HepG2 (cell line): Measurements from ENCODE around the gene TRMT112. TPM values are rescaled to one million over a fixed set of nuclear protein-coding genes. Genes with fewer than 3 reads are reported as not detected.

Experiments
- DNMT3B ChIP-seq: conservative IDR thresholded peaks from 2 replicates; pipeline ENCODE4 v1.6.1; 2016; ENCODE audit warnings: missing biosample characterization, control low read depth
- FOXK2 ChIP-seq: fragments of 450-650 bp; IDR thresholded peaks from 2 replicates; pipeline ENCODE4 v1.6.1; 2016
- GZF1 ChIP-seq: sonication (generic); formaldehyde crosslinking; IDR thresholded peaks from 2 replicates; pipeline ENCODE4 v1.5.1; 2020; ENCODE audit warnings: mild to moderate bottlenecking, missing genetic modification reagents
- IRF2 ChIP-seq: IDR thresholded peaks from 2 replicates; pipeline ENCODE4 v1.6.1; 2018; ENCODE audit warnings: missing genetic modification reagents, missing compliant biosample characterization
- RARG ChIP-seq: sonication (generic); formaldehyde crosslinking; IDR thresholded peaks from 2 replicates; pipeline ENCODE4 v1.4.0; 2020; ENCODE audit warnings: low read depth, mild to moderate bottlenecking, missing genetic modification reagents
- RXRA ChIP-seq: sonication (generic); formaldehyde crosslinking; IDR thresholded peaks from 2 replicates; pipeline ENCODE4 v1.5.1; 2020; ENCODE audit warnings: missing genetic modification reagents
- SPEN ChIP-seq: sonication (generic); formaldehyde crosslinking; IDR thresholded peaks from 2 replicates; pipeline ENCODE4 v1.5.1; 2020; ENCODE audit warnings: low read depth, mild to moderate bottlenecking, missing genetic modification reagents
- WIZ ChIP-seq: sonication (generic); formaldehyde crosslinking; IDR thresholded peaks from 2 replicates; pipeline ENCODE4 v1.5.1; 2020; ENCODE audit warnings: mild to moderate bottlenecking, missing genetic modification reagents
- ZFAT ChIP-seq: sonication (generic); formaldehyde crosslinking; conservative IDR thresholded peaks from 2 replicates; pipeline ENCODE4 v1.8.1; 2023; ENCODE audit warnings: missing genetic modification reagents, inconsistent platforms
- ZNF205 ChIP-seq: IDR thresholded peaks from 2 replicates; pipeline ENCODE4 v1.6.1; 2018; ENCODE audit warnings: missing biosample characterization, missing genetic modification reagents
- ZNF264 ChIP-seq: sonication (generic); formaldehyde crosslinking; IDR thresholded peaks from 2 replicates; pipeline ENCODE4 v1.4.0; 2020; ENCODE audit warnings: missing genetic modification reagents
- ZNF30 ChIP-seq: sonication (generic); formaldehyde crosslinking; IDR thresholded peaks from 2 replicates; pipeline ENCODE4 v1.5.0; 2020; ENCODE audit warnings: mild to moderate bottlenecking, missing genetic modification reagents
- ZNF329 ChIP-seq: sonication (generic); formaldehyde crosslinking; IDR thresholded peaks from 2 replicates; pipeline ENCODE4 v1.9.0; 2021; ENCODE audit warnings: low read depth, mild to moderate bottlenecking, missing genetic modification reagents
- ZNF451 ChIP-seq: sonication (generic); formaldehyde crosslinking; IDR thresholded peaks from 2 replicates; pipeline ENCODE4 v1.5.0; 2020; ENCODE audit warnings: mild to moderate bottlenecking, missing genetic modification reagents
- ZNF510 ChIP-seq: sonication (generic); formaldehyde crosslinking; IDR thresholded peaks from 2 replicates; pipeline ENCODE4 v1.4.0; 2020; ENCODE audit warnings: low read depth, mild to moderate bottlenecking, missing genetic modification reagents
- ZNF546 ChIP-seq: sonication (generic); formaldehyde crosslinking; conservative IDR thresholded peaks from 2 replicates; pipeline ENCODE4 v1.8.1; 2023; ENCODE audit warnings: mild to moderate bottlenecking, missing genetic modification reagents
- ZNF598 ChIP-seq: sonication (generic); formaldehyde crosslinking; IDR thresholded peaks from 2 replicates; pipeline ENCODE4 v1.5.1; 2020; ENCODE audit warnings: mild to moderate bottlenecking, missing genetic modification reagents, borderline replicate concordance
- ZNF619 ChIP-seq: sonication (generic); formaldehyde crosslinking; IDR thresholded peaks from 2 replicates; pipeline ENCODE4 v1.4.0; 2020; ENCODE audit warnings: mild to moderate bottlenecking, missing genetic modification reagents
- ZNF724P ChIP-seq: sonication (generic); formaldehyde crosslinking; IDR thresholded peaks from 2 replicates; pipeline ENCODE4 v1.8.0; 2022; ENCODE audit warnings: missing genetic modification reagents, borderline replicate concordance
- ZNF816 ChIP-seq: sonication (generic); formaldehyde crosslinking; IDR thresholded peaks from 2 replicates; pipeline ENCODE4 v1.8.0; 2022; ENCODE audit warnings: missing genetic modification reagents, mild to moderate bottlenecking, borderline replicate concordance
- polyA plus RNA-seq, 8 experiments: library from polyadenylated mRNA; depleted of rRNA in 3 of 8; stranded (reverse) in 7 of 8; unstranded in 1 of 8; fragments of >200 nt; fragmentation: Illumina TruSeq in 4 of 8; extraction: Trizol in 4 of 8; gene quantifications; 2 replicates each; pipeline versions ENCODE4 v1.2.1 to v1.2.3, GENCODE V29; 2011 to 2016; ENCODE audit warnings: low read depth in 4 of 8, missing spikeins in 1 of 8, mixed read lengths in 1 of 8; ENCODE audit not compliant: insufficient read depth in 1 of 8
- total RNA-seq, 5 experiments: library from RNA; depleted of rRNA; stranded (reverse); fragments of >200 nt; fragmentation: Illumina TruSeq; extraction: Trizol; gene quantifications; 2 replicates each; pipeline ENCODE4 v1.2.3, GENCODE V29; 2016; ENCODE audit warnings: low read depth in 1 of 5
- TF ChIP-seq, protein P1 (sequence below): sonication (generic); formaldehyde crosslinking; IDR thresholded peaks from 2 replicates; pipeline ENCODE4 v1.9.0; 2021; ENCODE audit warnings: missing genetic modification reagents, borderline replicate concordance
- TF ChIP-seq, protein P2 (sequence below): sonication (generic); formaldehyde crosslinking; IDR thresholded peaks from 2 replicates; pipeline ENCODE4 v1.5.1; 2020; ENCODE audit warnings: mild to moderate bottlenecking, missing genetic modification reagents, borderline replicate concordance
- TF ChIP-seq, protein P3 (sequence below): sonication (generic); formaldehyde crosslinking; IDR thresholded peaks from 2 replicates; pipeline ENCODE4 v1.4.0; 2020; ENCODE audit warnings: missing genetic modification reagents
- TF ChIP-seq, protein P4 (sequence below): sonication (generic); formaldehyde crosslinking; IDR thresholded peaks from 2 replicates; pipeline ENCODE4 v1.4.0; 2020; ENCODE audit warnings: missing genetic modification reagents, mild to moderate bottlenecking, borderline replicate concordance

The TRMT112 gene
- total and polyA plus RNA-seq, 2 of the 13 experiments (the other 11 are each of a cell fraction or from before 2014, with no cell fraction given) = 186 to 409 TPM

DNA sequence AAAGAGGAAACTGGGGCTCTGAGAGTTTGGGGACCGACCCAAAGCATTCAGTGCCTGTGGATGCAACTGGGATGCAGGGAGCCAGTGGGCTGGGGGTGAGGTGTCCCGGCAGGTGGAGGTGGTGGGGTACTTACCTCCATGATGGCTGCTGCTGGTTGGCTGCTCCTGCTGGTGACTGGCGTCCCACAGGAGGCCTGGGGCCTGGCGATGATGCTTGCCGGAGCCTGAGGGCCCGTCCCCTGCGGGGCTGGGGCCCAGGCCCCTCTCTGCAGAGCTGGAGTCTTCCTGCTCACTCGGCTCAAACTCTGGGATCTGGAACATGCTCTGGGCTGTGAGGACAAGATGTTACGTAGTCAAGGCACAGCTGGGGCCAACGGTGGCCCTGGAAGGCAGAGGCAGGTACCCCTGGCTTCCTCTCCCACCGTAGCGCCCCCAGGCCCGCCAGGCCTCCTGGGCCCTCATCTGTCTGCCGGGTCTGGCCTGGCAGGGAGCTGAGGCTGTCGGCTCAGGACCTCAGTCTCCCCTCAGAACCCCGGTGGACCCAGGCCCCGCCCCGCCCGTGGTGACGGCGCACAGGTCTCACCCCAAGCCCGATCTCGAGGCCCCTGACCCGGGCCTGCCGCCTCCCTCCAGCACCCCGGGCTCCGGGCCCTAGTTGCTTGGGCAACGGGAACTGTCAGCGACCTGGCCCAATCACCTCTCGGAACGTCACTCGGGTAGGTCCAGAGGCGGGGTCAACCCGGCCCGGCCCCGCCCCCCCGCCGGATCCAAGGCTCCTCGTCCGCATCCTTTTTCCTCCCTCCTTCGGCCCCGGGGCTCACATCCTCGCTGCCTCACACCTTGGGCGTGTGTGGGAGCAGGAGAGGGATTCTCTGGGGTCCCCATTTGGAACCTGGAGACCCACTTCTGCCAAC lies 33.1 kb downstream of the TRMT112 start, which contains the start of gene BAD (continued):
- TF ChIP-seq, protein P1, sequence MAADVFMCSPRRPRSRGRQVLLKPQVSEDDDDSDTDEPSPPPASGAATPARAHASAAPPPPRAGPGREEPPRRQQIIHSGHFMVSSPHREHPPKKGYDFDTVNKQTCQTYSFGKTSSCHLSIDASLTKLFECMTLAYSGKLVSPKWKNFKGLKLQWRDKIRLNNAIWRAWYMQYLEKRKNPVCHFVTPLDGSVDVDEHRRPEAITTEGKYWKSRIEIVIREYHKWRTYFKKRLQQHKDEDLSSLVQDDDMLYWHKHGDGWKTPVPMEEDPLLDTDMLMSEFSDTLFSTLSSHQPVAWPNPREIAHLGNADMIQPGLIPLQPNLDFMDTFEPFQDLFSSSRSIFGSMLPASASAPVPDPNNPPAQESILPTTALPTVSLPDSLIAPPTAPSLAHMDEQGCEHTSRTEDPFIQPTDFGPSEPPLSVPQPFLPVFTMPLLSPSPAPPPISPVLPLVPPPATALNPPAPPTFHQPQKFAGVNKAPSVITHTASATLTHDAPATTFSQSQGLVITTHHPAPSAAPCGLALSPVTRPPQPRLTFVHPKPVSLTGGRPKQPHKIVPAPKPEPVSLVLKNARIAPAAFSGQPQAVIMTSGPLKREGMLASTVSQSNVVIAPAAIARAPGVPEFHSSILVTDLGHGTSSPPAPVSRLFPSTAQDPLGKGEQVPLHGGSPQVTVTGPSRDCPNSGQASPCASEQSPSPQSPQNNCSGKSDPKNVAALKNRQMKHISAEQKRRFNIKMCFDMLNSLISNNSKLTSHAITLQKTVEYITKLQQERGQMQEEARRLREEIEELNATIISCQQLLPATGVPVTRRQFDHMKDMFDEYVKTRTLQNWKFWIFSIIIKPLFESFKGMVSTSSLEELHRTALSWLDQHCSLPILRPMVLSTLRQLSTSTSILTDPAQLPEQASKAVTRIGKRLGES = no peak
- TF ChIP-seq ZNF329 (CRISPR knock-in tag) = no peak
- no peak for TF ChIP-seq ZNF205
- TF ChIP-seq IRF2 (CRISPR knock-in tag) = no peak
- no peak for TF ChIP-seq ZNF264 (CRISPR knock-in tag)
- no peak for TF ChIP-seq ZNF598 (CRISPR knock-in tag)
- TF ChIP-seq RARG (CRISPR knock-in tag) = no peak
- TF ChIP-seq DNMT3B (CRISPR knock-in tag) = no peak
- TF ChIP-seq ZNF510 (CRISPR knock-in tag) = no peak
- TF ChIP-seq ZNF816 (CRISPR knock-in tag) = no peak
- TF ChIP-seq, protein P2, sequence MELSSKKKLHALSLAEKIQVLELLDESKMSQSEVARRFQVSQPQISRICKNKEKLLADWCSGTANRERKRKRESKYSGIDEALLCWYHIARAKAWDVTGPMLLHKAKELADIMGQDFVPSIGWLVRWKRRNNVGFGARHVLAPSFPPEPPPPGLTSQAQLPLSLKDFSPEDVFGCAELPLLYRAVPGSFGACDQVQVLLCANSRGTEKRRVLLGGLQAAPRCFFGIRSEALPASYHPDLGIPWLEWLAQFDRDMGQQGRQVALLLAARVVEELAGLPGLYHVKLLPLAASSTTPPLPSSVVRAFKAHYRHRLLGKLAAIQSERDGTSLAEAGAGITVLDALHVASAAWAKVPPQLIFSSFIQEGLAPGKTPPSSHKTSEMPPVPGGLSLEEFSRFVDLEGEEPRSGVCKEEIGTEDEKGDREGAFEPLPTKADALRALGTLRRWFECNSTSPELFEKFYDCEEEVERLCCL (CRISPR knock-in tag) = no peak
- TF ChIP-seq, protein P3, sequence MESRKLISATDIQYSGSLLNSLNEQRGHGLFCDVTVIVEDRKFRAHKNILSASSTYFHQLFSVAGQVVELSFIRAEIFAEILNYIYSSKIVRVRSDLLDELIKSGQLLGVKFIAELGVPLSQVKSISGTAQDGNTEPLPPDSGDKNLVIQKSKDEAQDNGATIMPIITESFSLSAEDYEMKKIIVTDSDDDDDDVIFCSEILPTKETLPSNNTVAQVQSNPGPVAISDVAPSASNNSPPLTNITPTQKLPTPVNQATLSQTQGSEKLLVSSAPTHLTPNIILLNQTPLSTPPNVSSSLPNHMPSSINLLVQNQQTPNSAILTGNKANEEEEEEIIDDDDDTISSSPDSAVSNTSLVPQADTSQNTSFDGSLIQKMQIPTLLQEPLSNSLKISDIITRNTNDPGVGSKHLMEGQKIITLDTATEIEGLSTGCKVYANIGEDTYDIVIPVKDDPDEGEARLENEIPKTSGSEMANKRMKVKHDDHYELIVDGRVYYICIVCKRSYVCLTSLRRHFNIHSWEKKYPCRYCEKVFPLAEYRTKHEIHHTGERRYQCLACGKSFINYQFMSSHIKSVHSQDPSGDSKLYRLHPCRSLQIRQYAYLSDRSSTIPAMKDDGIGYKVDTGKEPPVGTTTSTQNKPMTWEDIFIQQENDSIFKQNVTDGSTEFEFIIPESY = no peak
- TF ChIP-seq WIZ (CRISPR knock-in tag) = no peak
- no peak for TF ChIP-seq ZNF546 (CRISPR knock-in tag)
- TF ChIP-seq ZNF30 = no peak
- no peak for TF ChIP-seq GZF1 (CRISPR knock-in tag)
- no peak for TF ChIP-seq FOXK2
- peak; percentile 27; the same call in 1 of the 2 replicates for TF ChIP-seq SPEN (CRISPR knock-in tag)
- no peak; the same call in 1 of the 2 replicates for TF ChIP-seq RXRA
- TF ChIP-seq, protein P4, sequence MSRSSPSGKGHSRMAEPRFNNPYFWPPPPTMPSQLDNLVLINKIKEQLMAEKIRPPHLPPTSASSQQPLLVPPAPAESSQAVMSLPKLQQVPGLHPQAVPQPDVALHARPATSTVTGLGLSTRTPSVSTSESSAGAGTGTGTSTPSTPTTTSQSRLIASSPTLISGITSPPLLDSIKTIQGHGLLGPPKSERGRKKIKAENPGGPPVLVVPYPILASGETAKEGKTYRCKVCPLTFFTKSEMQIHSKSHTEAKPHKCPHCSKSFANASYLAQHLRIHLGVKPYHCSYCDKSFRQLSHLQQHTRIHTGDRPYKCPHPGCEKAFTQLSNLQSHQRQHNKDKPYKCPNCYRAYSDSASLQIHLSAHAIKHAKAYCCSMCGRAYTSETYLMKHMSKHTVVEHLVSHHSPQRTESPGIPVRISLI (CRISPR knock-in tag) = no peak
- TF ChIP-seq ZNF724P (CRISPR knock-in tag) = no peak
- TF ChIP-seq ZNF619 (CRISPR knock-in tag) = no peak
- TF ChIP-seq ZNF451 (CRISPR knock-in tag) = no peak
- no peak for TF ChIP-seq ZFAT (CRISPR knock-in tag)
- TF ChIP-seq, all 625 proteins: peak for 120
